Stimulated activated CD4-positive, alpha-beta T cell treated with anti-CD3 and anti-CD28 coated beads, Interleukin-15, amount 100 ng/mL, for 48 hours (primary cell): Measurements from ENCODE around the gene NRXN2.
"Not testable (repeated sequence)": the region's sequence is repeated elsewhere in the genome, so short reads cannot be mapped to it uniquely, and the experiment has no call there.

Source experiments
- DNase-seq, 2 donors: peaks; one replicate each; pipeline ENCODE4 v3.0.0-alpha.2; 2020; ENCODE audit warnings: low read depth in 2 of 2

Gene NRXN2

GRCh38 chr11:64564947-64565889 is 157.8 kb downstream of the NRXN2 start:
- no peak for DNase-seq

- DNase-seq: no peak
Measured at GRCh38 chr11:64564419-64564818, 158.6 kb downstream of the NRXN2 start.

GRCh38 chr11:64563966-64564365 is 159.0 kb downstream of the NRXN2 start:
- no peak for DNase-seq

- DNase-seq: no peak
Measured at GRCh38 chr11:64562723-64563351, 160.2 kb downstream of the NRXN2 start.

- no peak for DNase-seq
Measured at GRCh38 chr11:64561984-64562722, 160.8 kb downstream of the NRXN2 start.

- not testable (repeated sequence) for DNase-seq
Measured at GRCh38 chr11:64561429-64561828, 161.6 kb downstream of the NRXN2 start.

DNA sequence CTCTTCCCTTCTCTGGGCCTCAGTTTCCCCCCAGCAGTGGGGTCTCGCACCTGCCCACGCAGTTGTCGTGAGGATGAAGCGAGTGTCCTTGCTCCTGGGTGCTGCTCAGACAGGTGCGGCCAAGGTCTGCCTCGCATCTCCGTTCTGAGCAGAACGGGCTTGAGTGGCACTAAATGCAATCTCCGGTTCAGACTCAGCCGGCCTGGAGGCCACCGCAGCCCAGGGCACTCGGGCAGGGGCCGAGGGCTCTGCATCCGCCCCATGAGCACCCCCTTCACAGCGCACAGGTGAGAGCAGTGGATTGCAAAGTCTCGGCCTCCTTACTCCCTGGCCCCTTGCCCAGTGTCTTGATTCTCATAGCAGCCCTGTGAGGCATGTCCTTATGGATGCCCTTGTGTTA is 162.1 kb downstream of the NRXN2 start:
- no peak for DNase-seq

DNA sequence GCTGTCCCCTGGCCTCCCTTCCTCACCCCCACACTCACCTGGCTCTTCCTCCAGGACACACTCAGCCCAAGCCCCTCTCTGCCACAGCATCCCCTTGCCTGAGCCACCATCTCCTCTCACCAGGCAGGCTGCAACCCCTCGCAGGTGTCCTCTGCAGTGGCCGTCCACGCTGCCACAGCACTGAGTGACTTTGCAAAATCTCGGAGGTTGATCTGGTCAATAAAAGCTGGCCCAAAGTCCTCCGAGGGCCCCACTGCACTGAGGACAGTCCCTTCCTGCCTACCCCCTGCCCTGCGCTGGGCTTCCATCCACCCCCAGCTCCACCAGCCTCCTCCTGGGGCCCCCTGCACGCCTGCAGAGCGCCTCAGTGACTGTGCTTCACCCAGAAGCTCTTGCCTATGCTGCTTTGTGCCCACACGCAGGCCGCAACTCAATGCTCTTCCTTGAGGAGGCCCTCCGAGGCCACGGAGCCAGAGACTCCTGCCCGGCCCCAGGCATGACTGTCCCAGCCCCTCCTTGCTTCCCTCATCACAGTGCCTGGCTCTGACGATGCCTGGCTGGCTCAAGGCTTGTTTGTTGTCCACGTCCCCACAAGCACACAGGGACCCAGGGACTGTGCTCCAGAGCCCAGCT is 162.7 kb downstream of the NRXN2 start:
- DNase-seq: no peak

GRCh38 chr11:64559351-64560138 is 163.5 kb downstream of the NRXN2 start:
- no peak for DNase-seq

DNA sequence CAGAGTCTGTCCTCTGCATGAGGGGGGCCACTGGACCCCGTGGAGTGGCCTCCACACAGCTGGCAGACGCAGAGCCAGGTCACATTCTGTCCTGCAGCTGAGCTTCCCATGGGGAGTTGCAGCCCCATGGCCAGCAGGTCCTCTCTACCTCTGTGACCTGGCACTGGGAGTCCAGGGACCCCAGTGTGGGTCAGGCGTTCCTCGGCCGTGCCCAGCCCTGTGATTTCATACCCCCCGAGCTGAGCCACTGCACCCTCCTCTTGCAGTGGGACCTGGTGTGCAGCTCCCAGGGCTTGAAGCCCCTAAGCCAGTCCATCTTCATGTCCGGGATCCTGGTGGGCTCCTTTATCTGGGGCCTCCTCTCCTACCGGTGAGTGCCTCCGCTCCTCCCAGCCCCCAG is 164.1 kb downstream of the NRXN2 start:
- DNase-seq: no peak

- DNase-seq: no peak
Measured at GRCh38 chr11:64558065-64558745, 164.8 kb downstream of the NRXN2 start.

- DNase-seq: no peak
Measured at GRCh38 chr11:64556721-64557250, 166.2 kb downstream of the NRXN2 start.
